Chondrocyte (in vitro differentiated cells): ENCODE measurements around the gene ASTN1. TPM values are rescaled to one million over a fixed set of nuclear protein-coding genes. Genes with fewer than 3 reads are reported as not detected.

Experiments used
- DNase-seq: peaks from one replicate; pipeline ENCODE4 v3.0.0; 2021; ENCODE audit warnings: mixed read lengths, low spot score
- H3K27ac Mint-ChIP-seq: one replicate; pipeline ENCODE4 v1.8.0; 2021; ENCODE audit warnings: mild to moderate bottlenecking, moderate library complexity, mixed read lengths; ENCODE audit not compliant: unreplicated experiment
- H3K27me3 Mint-ChIP-seq: 2 replicates; pipeline ENCODE4 v1.8.0; 2021; ENCODE audit warnings: low read depth, mixed read lengths
- H3K36me3 Mint-ChIP-seq: 2 replicates; pipeline ENCODE4 v1.8.0; 2021; ENCODE audit warnings: low read depth, mixed read lengths
- H3K4me1 Mint-ChIP-seq: 2 replicates; pipeline ENCODE4 v1.8.0; 2021; ENCODE audit warnings: low read depth, mild to moderate bottlenecking, mixed read lengths
- H3K4me3 Mint-ChIP-seq: one replicate; pipeline ENCODE4 v1.8.0; 2021; ENCODE audit warnings: mild to moderate bottlenecking, moderate library complexity, mixed read lengths; ENCODE audit not compliant: unreplicated experiment
- H3K9me3 Mint-ChIP-seq: 2 replicates; pipeline ENCODE4 v1.8.0; 2021; ENCODE audit warnings: low read depth, mixed read lengths
- total RNA-seq: library from RNA; stranded (reverse); gene quantifications from 3 replicates; pipeline ENCODE4 v1.2.1, GENCODE V29; 2021
- TF ChIP-seq, protein P1 (sequence below): fragments of 200-600 bp; sonication (generic); IDR thresholded peaks from 2 replicates; pipeline ENCODE4 v1.5.0; 2021; ENCODE audit warnings: antibody characterized with exemption, mild to moderate bottlenecking, moderate library complexity

The ASTN1 gene
- total RNA-seq, 1 donor from 2014 or later: not detected

DNA sequence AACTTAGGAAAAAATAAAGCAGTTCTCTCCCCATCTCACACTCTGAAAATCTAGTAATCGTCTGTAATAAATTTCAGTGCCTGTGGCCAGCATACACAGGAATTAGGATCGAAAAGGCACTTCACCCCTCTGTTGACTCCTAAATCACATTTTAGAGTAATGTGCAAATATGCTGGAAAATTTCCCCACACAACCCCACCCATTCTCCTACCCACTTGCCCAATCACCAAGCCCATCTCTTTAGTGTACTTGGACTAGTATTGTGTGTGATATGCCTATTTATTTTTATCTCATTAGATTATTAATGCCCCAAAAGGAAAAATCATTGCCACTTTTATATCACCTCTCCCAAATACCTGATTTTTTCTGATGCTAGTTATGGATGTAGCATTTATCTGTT is 323.3 kb downstream of the ASTN1 start:
- Mint-ChIP-seq H3K4me3 (no peak overlapping the region), H3K27ac (no peak overlapping the region), H3K4me1 (peaks cover 4% of the 10 kb centered on the region), H3K36me3 (no peaks in the 10 kb centered on the region), H3K27me3 (peaks cover 25% of the 10 kb centered on the region), H3K9me3 (no peaks in the 10 kb centered on the region)
- DNase-seq: no peak
- TF ChIP-seq, protein P1, sequence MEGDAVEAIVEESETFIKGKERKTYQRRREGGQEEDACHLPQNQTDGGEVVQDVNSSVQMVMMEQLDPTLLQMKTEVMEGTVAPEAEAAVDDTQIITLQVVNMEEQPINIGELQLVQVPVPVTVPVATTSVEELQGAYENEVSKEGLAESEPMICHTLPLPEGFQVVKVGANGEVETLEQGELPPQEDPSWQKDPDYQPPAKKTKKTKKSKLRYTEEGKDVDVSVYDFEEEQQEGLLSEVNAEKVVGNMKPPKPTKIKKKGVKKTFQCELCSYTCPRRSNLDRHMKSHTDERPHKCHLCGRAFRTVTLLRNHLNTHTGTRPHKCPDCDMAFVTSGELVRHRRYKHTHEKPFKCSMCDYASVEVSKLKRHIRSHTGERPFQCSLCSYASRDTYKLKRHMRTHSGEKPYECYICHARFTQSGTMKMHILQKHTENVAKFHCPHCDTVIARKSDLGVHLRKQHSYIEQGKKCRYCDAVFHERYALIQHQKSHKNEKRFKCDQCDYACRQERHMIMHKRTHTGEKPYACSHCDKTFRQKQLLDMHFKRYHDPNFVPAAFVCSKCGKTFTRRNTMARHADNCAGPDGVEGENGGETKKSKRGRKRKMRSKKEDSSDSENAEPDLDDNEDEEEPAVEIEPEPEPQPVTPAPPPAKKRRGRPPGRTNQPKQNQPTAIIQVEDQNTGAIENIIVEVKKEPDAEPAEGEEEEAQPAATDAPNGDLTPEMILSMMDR: no peak

DNA sequence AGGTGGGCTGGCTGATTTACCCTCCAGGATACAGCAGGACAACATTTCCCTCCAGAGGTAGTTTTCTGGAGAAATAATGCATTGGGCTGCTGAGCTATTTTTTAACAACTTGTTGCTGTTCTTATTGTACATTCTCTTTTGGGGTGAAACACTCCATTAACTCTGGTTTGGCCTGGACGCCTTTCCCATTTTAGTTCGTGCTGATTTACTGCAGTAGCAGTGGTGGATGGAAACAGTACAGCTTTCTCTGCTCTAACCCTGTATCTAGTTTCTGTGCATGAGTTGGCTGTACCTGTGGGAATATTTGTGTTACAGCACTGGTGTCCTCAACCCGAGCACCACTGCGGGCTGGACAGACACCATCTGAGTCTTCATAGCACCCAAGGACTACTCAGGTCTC is 325.3 kb downstream of the ASTN1 start:
- Mint-ChIP-seq H3K27me3 (peaks cover 18% of the 10 kb centered on the region), H3K4me3 (no peak overlapping the region), H3K36me3 (no peaks in the 10 kb centered on the region), H3K27ac (no peak overlapping the region), H3K4me1 (peaks cover 4% of the 10 kb centered on the region), H3K9me3 (no peaks in the 10 kb centered on the region)
- no peak for DNase-seq
- TF ChIP-seq, protein P1: no peak

DNA sequence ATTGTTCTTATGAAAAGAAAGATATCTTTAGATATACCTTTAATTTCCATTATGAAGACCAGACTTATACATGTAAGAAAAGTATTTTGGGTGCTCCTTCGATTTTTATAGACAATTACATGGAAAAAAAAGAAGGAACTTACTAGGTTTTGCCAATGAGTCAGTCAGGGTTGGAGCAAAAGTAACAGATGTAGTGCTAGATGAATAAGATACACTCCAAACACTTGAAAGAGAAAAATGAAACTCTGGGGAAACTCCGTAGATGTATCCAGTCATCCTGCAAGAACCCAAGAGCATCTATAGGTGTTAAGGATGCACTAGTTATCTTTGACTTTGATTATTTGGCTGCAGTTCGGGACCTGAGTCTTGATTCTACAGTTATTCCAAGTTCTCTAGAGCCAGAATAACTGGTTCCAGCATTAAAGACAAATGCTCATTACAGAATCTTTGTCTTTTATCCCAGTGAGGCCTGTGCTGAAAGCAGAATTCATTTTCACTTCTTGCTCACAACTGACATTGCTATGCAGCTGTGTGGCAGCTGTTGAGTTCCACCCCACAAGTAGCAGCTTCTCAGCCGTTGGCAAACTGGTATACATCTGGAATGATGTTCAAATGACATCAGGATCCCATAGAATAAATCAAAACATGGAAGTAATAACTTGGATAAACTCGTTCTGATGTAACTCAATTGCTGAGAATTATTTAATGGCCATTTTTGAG is 326.1 kb downstream of the ASTN1 start:
- Mint-ChIP-seq H3K27ac (no peak overlapping the region), H3K36me3 (no peaks in the 10 kb centered on the region), H3K9me3 (no peaks in the 10 kb centered on the region), H3K4me3 (no peak overlapping the region), H3K27me3 (peaks cover 18% of the 10 kb centered on the region), H3K4me1 (peaks cover under 1% of the 10 kb centered on the region)
- TF ChIP-seq, protein P1: no peak
- DNase-seq: no peak

DNA sequence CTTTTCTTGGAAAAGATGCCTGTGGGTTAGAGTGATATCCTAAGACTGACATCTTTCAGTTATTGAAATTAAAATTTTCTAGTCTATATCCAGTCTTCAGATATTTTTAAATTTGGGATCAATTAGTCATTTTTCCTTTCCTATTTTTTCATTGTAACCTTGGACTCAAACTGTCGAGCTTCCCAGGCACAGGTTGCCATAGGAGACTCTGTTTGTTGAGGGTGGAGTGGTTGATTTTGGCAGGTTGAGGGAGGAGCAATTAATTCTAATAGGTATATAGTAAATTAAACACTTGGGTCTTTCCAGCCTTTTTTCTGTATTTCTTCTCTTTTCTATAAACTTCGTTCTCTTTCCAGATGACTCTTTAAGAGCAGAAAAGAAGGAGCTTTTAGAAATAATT is 326.8 kb downstream of the ASTN1 start:
- DNase-seq: no peak
- TF ChIP-seq, protein P1: no peak
- H3K36me3 Mint-ChIP-seq: no peaks in the 10 kb centered on the region
- no peaks in the 10 kb centered on the region for H3K9me3 Mint-ChIP-seq
- no peak overlapping the region for H3K4me3 Mint-ChIP-seq
- H3K4me1 Mint-ChIP-seq: no peaks in the 10 kb centered on the region
- peaks cover 20% of the 10 kb centered on the region for H3K27me3 Mint-ChIP-seq
- H3K27ac Mint-ChIP-seq: no peak overlapping the region

DNA sequence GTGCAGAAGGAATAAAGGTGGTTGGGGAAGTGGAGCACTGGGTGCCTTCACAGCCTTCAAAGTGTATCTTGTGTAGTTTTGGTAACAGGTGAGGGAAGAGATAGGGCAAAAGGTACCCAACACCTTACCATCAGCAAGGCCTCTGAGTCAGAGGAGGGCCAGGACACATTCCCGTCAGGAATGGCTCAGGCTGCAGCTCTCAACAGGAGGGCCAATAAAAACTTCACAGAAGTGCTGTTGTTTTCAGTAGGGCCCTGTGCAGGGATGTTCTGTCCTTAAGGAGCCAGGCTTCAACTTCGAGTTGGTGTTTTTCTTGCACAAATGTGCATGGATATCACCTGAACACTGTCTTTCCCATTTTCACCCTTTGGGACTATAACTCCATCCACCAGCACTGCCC is 333.4 kb downstream of the ASTN1 start:
- H3K9me3 Mint-ChIP-seq: no peaks in the 10 kb centered on the region
- TF ChIP-seq, protein P1: no peak
- H3K27ac Mint-ChIP-seq: no peak overlapping the region
- H3K36me3 Mint-ChIP-seq: no peaks in the 10 kb centered on the region
- no peak overlapping the region for H3K4me3 Mint-ChIP-seq
- peaks cover 8% of the 10 kb centered on the region for H3K4me1 Mint-ChIP-seq
- no peak for DNase-seq
- peaks cover 7% of the 10 kb centered on the region for H3K27me3 Mint-ChIP-seq
